ENCODE results near the gene JAZF1.

Gene JAZF1

DNA sequence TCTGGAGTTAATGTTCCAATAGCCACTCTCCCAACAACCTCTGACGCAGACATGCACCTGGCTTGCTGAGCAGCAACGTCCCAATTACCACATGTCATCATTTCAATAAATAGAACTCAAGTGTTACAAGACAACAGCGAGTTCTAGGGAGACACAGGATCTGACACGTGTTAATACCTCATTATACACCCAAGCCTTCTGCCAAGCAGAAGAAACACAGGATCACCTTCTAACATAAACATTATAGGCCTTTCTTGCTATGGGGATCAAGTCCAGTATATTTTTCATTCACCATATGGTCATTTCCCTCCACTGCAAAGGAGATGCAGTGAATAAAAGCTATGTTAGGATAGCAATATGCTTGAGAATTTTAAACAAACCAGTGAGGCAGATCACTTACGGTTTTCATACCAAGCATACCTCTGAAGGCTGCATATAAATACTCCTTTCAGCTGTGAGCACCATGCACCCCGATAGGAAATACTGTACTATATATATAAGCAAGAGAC lies 74.2 kb downstream of the JAZF1 start:
- H3K4me1 ChIP-seq (ENCODE audit: control insufficient read depth, insufficient read depth, low read length, poor library complexity, severe bottlenecking) = no peaks in the 10 kb centered on the region
- no peaks in the 10 kb centered on the region for H3K9me3 ChIP-seq (ENCODE audit: control insufficient read depth, low read length)
- no peaks in the 10 kb centered on the region for H3K36me3 ChIP-seq (ENCODE audit: control insufficient read depth, insufficient read depth, low read length)
- WGBS, 2 experiments (ENCODE audit: insufficient coverage in 2 of 2) = 91 to 95% methylated on average over 4 to 5 of the region's 6 CpGs
- no peak overlapping the region for H3K4me3 ChIP-seq (ENCODE audit: extremely low read depth, insufficient read depth, low read length, poor library complexity, severe bottlenecking)
- no peak overlapping the region for H3K27ac ChIP-seq (ENCODE audit: low read depth, low read length, severe bottlenecking)

- Histone ChIP-seq H3K4me1 (ENCODE audit: control insufficient read depth, insufficient read depth, low read length, poor library complexity, severe bottlenecking) (no peaks in the 10 kb centered on the region), H3K36me3 (ENCODE audit: control insufficient read depth, insufficient read depth, low read length) (no peaks in the 10 kb centered on the region), H3K4me3 (ENCODE audit: extremely low read depth, insufficient read depth, low read length, poor library complexity, severe bottlenecking) (no peak overlapping the region), H3K27ac (ENCODE audit: low read depth, low read length, severe bottlenecking) (no peak overlapping the region), H3K9me3 (ENCODE audit: control insufficient read depth, low read length) (no peaks in the 10 kb centered on the region)
- 84 to 93% methylated on average over 3 to 4 of the region's 6 CpGs for WGBS, 2 experiments (ENCODE audit: insufficient coverage in 2 of 2)
These were observed 75.4 kb downstream of the JAZF1 start for GRCh38 chr7:28105234-28105633.

- no peaks in the 10 kb centered on the region for H3K36me3 ChIP-seq (ENCODE audit: control insufficient read depth, insufficient read depth, low read length)
- no peak overlapping the region for H3K27ac ChIP-seq (ENCODE audit: low read depth, low read length, severe bottlenecking)
- H3K4me3 ChIP-seq (ENCODE audit: extremely low read depth, insufficient read depth, low read length, poor library complexity, severe bottlenecking) = no peak overlapping the region
- no peaks in the 10 kb centered on the region for H3K9me3 ChIP-seq (ENCODE audit: control insufficient read depth, low read length)
- no peaks in the 10 kb centered on the region for H3K4me1 ChIP-seq (ENCODE audit: control insufficient read depth, insufficient read depth, low read length, poor library complexity, severe bottlenecking)
- 86% methylated on average over 3 of the region's 4 CpGs; no CpG with 5 or more reads in 1 of the 2 experiments for WGBS, 2 experiments (ENCODE audit: insufficient coverage in 2 of 2)
These were observed 75.8 kb downstream of the JAZF1 start for GRCh38 chr7:28104811-28105210.

- Histone ChIP-seq H3K9me3 (ENCODE audit: control insufficient read depth, low read length) (no peaks in the 10 kb centered on the region), H3K36me3 (ENCODE audit: control insufficient read depth, insufficient read depth, low read length) (no peaks in the 10 kb centered on the region), H3K27ac (ENCODE audit: low read depth, low read length, severe bottlenecking) (no peak overlapping the region), H3K4me1 (ENCODE audit: control insufficient read depth, insufficient read depth, low read length, poor library complexity, severe bottlenecking) (no peaks in the 10 kb centered on the region), H3K4me3 (ENCODE audit: extremely low read depth, insufficient read depth, low read length, poor library complexity, severe bottlenecking) (no peak overlapping the region)
- 94 to 97% methylated on average over 3 of the region's 3 CpGs for WGBS, 2 experiments (ENCODE audit: insufficient coverage in 2 of 2)
These were observed 76.5 kb downstream of the JAZF1 start for GRCh38 chr7:28104041-28104541.

DNA sequence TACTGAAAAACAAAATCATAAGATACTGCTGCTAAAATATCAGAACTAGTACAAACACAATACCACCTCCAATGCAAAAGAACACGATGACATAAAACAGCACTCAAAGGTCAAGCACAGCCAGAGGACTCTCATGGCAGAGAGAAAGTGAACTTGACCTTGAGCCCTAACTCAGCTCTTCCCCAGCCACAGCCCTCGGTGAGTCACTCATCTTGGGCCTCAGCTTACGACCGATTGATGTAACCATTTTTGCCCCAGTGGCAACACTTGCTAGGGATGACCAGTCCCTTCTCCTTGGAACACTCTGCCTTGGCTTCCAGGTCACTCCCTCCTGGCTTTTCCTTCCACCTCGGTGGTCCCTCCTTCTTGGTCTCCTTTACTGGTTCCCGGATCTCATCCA lies 77.8 kb downstream of the JAZF1 start:
- no peaks in the 10 kb centered on the region for H3K4me1 ChIP-seq (ENCODE audit: control insufficient read depth, insufficient read depth, low read length, poor library complexity, severe bottlenecking)
- no peak overlapping the region for H3K4me3 ChIP-seq (ENCODE audit: extremely low read depth, insufficient read depth, low read length, poor library complexity, severe bottlenecking)
- H3K9me3 ChIP-seq (ENCODE audit: control insufficient read depth, low read length) = no peaks in the 10 kb centered on the region
- H3K27ac ChIP-seq (ENCODE audit: low read depth, low read length, severe bottlenecking) = no peak overlapping the region
- 84 to 87% methylated on average over 4 to 5 of the region's 6 CpGs for WGBS, 2 experiments (ENCODE audit: insufficient coverage in 2 of 2)
- no peaks in the 10 kb centered on the region for H3K36me3 ChIP-seq (ENCODE audit: control insufficient read depth, insufficient read depth, low read length)

DNA sequence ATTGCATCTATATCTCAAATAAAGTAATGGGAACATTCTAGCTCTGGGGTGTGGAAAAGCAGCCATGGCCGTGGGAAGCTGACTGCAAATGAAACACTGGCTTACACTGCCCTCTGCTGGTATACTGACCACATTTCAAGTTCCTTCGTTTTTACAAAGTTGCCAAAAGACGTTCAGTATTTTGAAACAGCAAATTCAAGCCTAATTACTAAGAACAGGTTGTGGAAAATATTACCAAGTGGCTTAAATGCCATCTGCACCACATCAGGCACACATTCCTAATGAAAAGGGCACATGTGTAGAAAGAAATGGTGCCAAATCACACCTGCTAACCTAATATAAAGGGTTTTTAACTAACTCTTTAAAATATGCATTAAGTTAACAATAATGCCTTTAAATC lies 83.9 kb downstream of the JAZF1 start:
- no peaks in the 10 kb centered on the region for H3K4me1 ChIP-seq (ENCODE audit: control insufficient read depth, insufficient read depth, low read length, poor library complexity, severe bottlenecking)
- no peak overlapping the region for H3K4me3 ChIP-seq (ENCODE audit: extremely low read depth, insufficient read depth, low read length, poor library complexity, severe bottlenecking)
- 14 to 17% methylated on average over 1 to 2 of the region's 3 CpGs for WGBS, 2 experiments (ENCODE audit: insufficient coverage in 2 of 2)
- H3K27ac ChIP-seq (ENCODE audit: low read depth, low read length, severe bottlenecking) = no peak overlapping the region
- H3K36me3 ChIP-seq (ENCODE audit: control insufficient read depth, insufficient read depth, low read length) = no peaks in the 10 kb centered on the region
- H3K9me3 ChIP-seq (ENCODE audit: control insufficient read depth, low read length) = no peaks in the 10 kb centered on the region

- H3K9me3 ChIP-seq (ENCODE audit: control insufficient read depth, low read length) = no peaks in the 10 kb centered on the region
- H3K4me1 ChIP-seq (ENCODE audit: control insufficient read depth, insufficient read depth, low read length, poor library complexity, severe bottlenecking) = no peaks in the 10 kb centered on the region
- H3K27ac ChIP-seq (ENCODE audit: low read depth, low read length, severe bottlenecking) = no peak overlapping the region
- no peak overlapping the region for H3K4me3 ChIP-seq (ENCODE audit: extremely low read depth, insufficient read depth, low read length, poor library complexity, severe bottlenecking)
- no peaks in the 10 kb centered on the region for H3K36me3 ChIP-seq (ENCODE audit: control insufficient read depth, insufficient read depth, low read length)
- 85 to 87% methylated on average over 2 to 3 of the region's 4 CpGs for WGBS, 2 experiments (ENCODE audit: insufficient coverage in 2 of 2)
These were observed 85.4 kb downstream of the JAZF1 start for GRCh38 chr7:28095231-28095630.

DNA sequence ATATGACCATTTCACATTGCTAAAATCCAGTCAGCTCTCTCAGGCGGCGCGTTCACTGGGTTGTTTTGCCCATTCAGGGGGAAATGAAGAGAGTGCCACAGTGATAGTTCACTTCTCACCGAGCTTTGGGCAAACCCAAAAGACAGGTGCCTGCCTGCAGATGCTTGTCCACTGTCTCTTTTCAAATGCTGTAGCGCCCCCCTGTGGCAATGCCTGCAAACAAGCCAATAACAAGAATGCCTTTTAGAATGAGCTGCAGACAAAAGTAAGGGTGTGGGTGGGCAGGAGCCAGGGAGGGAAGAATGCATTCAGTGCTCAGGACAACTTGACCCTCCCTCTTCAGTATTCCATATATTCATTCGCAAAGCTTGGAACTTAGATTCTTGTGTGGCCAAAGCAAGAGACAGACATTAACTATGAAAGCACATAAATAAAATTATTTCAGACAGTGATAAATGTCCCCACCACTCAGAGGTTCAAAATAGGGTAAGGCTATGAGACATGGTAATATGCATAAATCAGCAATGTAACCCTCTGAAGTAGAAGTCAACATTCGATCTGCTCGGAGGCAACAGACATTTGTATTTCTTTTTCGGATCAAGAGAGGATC lies 86.9 kb downstream of the JAZF1 start:
- no peak overlapping the region for H3K4me3 ChIP-seq (ENCODE audit: extremely low read depth, insufficient read depth, low read length, poor library complexity, severe bottlenecking)
- no peak overlapping the region for H3K27ac ChIP-seq (ENCODE audit: low read depth, low read length, severe bottlenecking)
- no peaks in the 10 kb centered on the region for H3K36me3 ChIP-seq (ENCODE audit: control insufficient read depth, insufficient read depth, low read length)
- no peaks in the 10 kb centered on the region for H3K9me3 ChIP-seq (ENCODE audit: control insufficient read depth, low read length)
- WGBS, 2 experiments (ENCODE audit: insufficient coverage in 2 of 2) = 59 to 62% methylated on average over 3 to 5 of the region's 9 CpGs
- no peaks in the 10 kb centered on the region for H3K4me1 ChIP-seq (ENCODE audit: control insufficient read depth, insufficient read depth, low read length, poor library complexity, severe bottlenecking)

DNA sequence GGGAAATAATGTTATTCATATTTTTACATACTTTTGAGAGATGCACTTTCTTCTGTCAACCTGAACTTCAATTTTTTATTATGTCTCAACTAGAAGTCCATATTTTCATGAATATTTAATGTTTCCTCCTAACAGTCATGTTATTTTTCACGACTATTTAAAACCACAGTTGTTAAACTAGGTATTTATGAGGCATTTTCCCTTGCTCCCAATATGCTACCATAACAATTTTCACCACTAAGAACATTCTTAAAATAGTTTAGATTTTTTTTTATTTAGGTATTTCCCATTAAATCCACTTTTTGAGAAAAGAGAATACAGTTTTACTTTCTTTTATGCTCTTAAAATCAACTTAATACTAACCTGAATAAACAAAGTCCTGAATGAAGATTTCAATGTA lies 89.4 kb downstream of the JAZF1 start:
- WGBS, 2 experiments (ENCODE audit: insufficient coverage in 2 of 2) = no CpG with 5 or more reads among the region's 1 CpG
- Histone ChIP-seq H3K4me1 (ENCODE audit: control insufficient read depth, insufficient read depth, low read length, poor library complexity, severe bottlenecking) (no peaks in the 10 kb centered on the region), H3K9me3 (ENCODE audit: control insufficient read depth, low read length) (no peaks in the 10 kb centered on the region), H3K27ac (ENCODE audit: low read depth, low read length, severe bottlenecking) (no peak overlapping the region), H3K36me3 (ENCODE audit: control insufficient read depth, insufficient read depth, low read length) (no peaks in the 10 kb centered on the region), H3K4me3 (ENCODE audit: extremely low read depth, insufficient read depth, low read length, poor library complexity, severe bottlenecking) (no peak overlapping the region)

- Histone ChIP-seq H3K4me3 (ENCODE audit: extremely low read depth, insufficient read depth, low read length, poor library complexity, severe bottlenecking) (no peak overlapping the region), H3K27ac (ENCODE audit: low read depth, low read length, severe bottlenecking) (no peak overlapping the region), H3K4me1 (ENCODE audit: control insufficient read depth, insufficient read depth, low read length, poor library complexity, severe bottlenecking) (no peaks in the 10 kb centered on the region), H3K9me3 (ENCODE audit: control insufficient read depth, low read length) (no peaks in the 10 kb centered on the region), H3K36me3 (ENCODE audit: control insufficient read depth, insufficient read depth, low read length) (no peaks in the 10 kb centered on the region)
- 95 to 100% methylated on average over 3 of the region's 6 CpGs for WGBS, 2 experiments (ENCODE audit: insufficient coverage in 2 of 2)
These were observed 91.5 kb downstream of the JAZF1 start for GRCh38 chr7:28088901-28089714.

GRCh38 chr7:28088032-28088431 lies 92.6 kb downstream of the JAZF1 start:
- H3K27ac ChIP-seq (ENCODE audit: low read depth, low read length, severe bottlenecking) = no peak overlapping the region

More at GRCh38 chr7:28088032-28088431, 92.6 kb downstream of the JAZF1 start:
- no peaks in the 10 kb centered on the region for H3K36me3 ChIP-seq (ENCODE audit: control insufficient read depth, insufficient read depth, low read length)
- no peaks in the 10 kb centered on the region for H3K9me3 ChIP-seq (ENCODE audit: control insufficient read depth, low read length)
- H3K4me3 ChIP-seq (ENCODE audit: extremely low read depth, insufficient read depth, low read length, poor library complexity, severe bottlenecking) = no peak overlapping the region
- no peaks in the 10 kb centered on the region for H3K4me1 ChIP-seq (ENCODE audit: control insufficient read depth, insufficient read depth, low read length, poor library complexity, severe bottlenecking)
- WGBS, 2 experiments (ENCODE audit: insufficient coverage in 2 of 2) = 65 to 93% methylated on average over 3 of the region's 4 CpGs
